Smooth muscle cell (in vitro differentiated cells): ENCODE results near the gene BANF2. TPM values are rescaled to one million over a fixed set of nuclear protein-coding genes. Genes with fewer than 3 reads are reported as not detected.
A peak's percentile ranks its signal among the peaks of the same experiment; 100 is the strongest.

ENCODE experiments used
- DNase-seq: peaks from one replicate; lab custom pipeline; 2025; ENCODE audit not compliant: unreplicated experiment; lab: John Stamatoyannopoulos, UW
- H2AFZ ChIP-seq: fragments of 200-600 bp; sonication (generic); 2 replicates; pipeline ENCODE4 v1.6.0; 2016; ENCODE audit warnings: antibody characterized with exemption, low read depth, mild to moderate bottlenecking
- H3F3A ChIP-seq: fragments of 200-600 bp; sonication (generic); 2 replicates; pipeline ENCODE4 v1.6.0; 2017; ENCODE audit warnings: antibody characterized with exemption, low read depth
- H3K27ac ChIP-seq: fragments of 200-600 bp; sonication (generic); 2 replicates; pipeline ENCODE4 v1.5.1; 2016; ENCODE audit warnings: low read depth, mild to moderate bottlenecking
- H3K27me3 ChIP-seq: fragments of 200-600 bp; sonication (generic); 2 replicates; pipeline ENCODE4 v1.6.1; 2016; ENCODE audit warnings: low read depth, mild to moderate bottlenecking
- H3K36me3 ChIP-seq: fragments of 200-600 bp; sonication (generic); 2 replicates; pipeline ENCODE4 v1.5.1; 2016; ENCODE audit warnings: low read depth
- H3K4me1 ChIP-seq: fragments of 200-600 bp; sonication (generic); 2 replicates; pipeline ENCODE4 v1.5.1; 2016; ENCODE audit warnings: low read depth
- H3K4me2 ChIP-seq: fragments of 200-600 bp; sonication (generic); 2 replicates; pipeline ENCODE4 v1.6.0; 2016; ENCODE audit warnings: mild to moderate bottlenecking
- H3K4me3 ChIP-seq: fragments of 200-600 bp; sonication (generic); 2 replicates; pipeline ENCODE4 v1.5.1; 2016; ENCODE audit warnings: mild to moderate bottlenecking
- H3K79me2 ChIP-seq: fragments of 200-600 bp; sonication (generic); 2 replicates; pipeline ENCODE4 v1.6.0; 2016; ENCODE audit warnings: low read depth, mild to moderate bottlenecking
- H3K9ac ChIP-seq: fragments of 200-600 bp; sonication (generic); 2 replicates; pipeline ENCODE4 v1.6.0; 2016; ENCODE audit warnings: low read depth
- H3K9me3 ChIP-seq: fragments of 200-600 bp; sonication (generic); replicated peaks from 2 replicates; pipeline ENCODE4 v1.5.1; 2016; ENCODE audit warnings: low read depth
- H4K20me1 ChIP-seq: fragments of 200-600 bp; sonication (generic); 2 replicates; pipeline ENCODE4 v1.6.0; 2016; ENCODE audit warnings: low read depth
- WGBS: methylation state at CpG from one replicate; pipeline ENCODE4 v1.1.7; 2016; ENCODE audit warnings: low lambda C conversion rate; 5-methylcytosine and 5-hydroxymethylcytosine counted together
- polyA plus RNA-seq: library from polyadenylated mRNA; unstranded; fragments of >200 nt; fragmentation: Nextera tagmentation; extraction: Ambion mirVana; gene quantifications from 2 replicates; pipeline ENCODE4 v1.2.1, GENCODE V29; 2016
- total RNA-seq: library from RNA; depleted of rRNA; stranded (reverse); fragments of >200 nt; gene quantifications from 2 replicates; pipeline ENCODE4 v1.2.3, GENCODE V29; 2014
- TF ChIP-seq, protein P1 (sequence below): fragments of 200-600 bp; sonication (generic); IDR thresholded peaks from 2 replicates; pipeline ENCODE4 v1.5.1; 2017; ENCODE audit warnings: borderline replicate concordance, mild to moderate bottlenecking, antibody characterized with exemption; ENCODE audit not compliant: insufficient read depth, poor library complexity, severe bottlenecking

Gene BANF2
- total and polyA plus RNA-seq, 2 experiments from 2014 or later = not detected

DNA sequence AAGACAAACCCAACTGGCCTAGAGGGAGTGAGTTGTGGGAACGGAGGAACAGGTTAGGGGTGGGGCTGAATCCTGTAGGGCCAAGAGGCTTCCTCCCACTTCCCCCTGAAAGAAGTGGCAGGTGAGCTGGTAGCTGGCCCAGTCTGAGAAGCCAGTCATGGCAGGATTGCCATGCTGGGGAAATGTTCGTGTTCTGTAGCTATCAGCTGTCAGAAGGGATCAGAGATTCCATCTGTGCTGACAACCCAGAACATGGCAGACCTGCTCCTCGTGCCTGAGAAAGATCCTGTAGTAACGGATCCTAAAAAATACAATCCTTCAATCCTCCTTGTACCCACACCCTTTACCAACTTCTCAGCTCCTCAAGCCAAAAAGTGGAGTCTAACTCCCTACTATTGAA lies 43.0 kb downstream of the BANF2 start:
- no peaks in the 10 kb centered on the region for H3K4me1 ChIP-seq
- no peaks in the 10 kb centered on the region for H3K36me3 ChIP-seq
- no peak overlapping the region for H3K4me2 ChIP-seq
- WGBS = 60% methylated on average over 4 of the region's 4 CpGs
- no peak for DNase-seq
- H2AFZ ChIP-seq = no peak overlapping the region
- no peaks in the 10 kb centered on the region for H4K20me1 ChIP-seq
- H3K4me3 ChIP-seq = no peak overlapping the region
- no peaks in the 10 kb centered on the region for H3K9me3 ChIP-seq
- H3K27me3 ChIP-seq = no peaks in the 10 kb centered on the region
- H3K79me2 ChIP-seq = no peaks in the 10 kb centered on the region
- no peaks in the 10 kb centered on the region for H3F3A ChIP-seq
- no peak overlapping the region for H3K9ac ChIP-seq
- TF ChIP-seq, protein P1, sequence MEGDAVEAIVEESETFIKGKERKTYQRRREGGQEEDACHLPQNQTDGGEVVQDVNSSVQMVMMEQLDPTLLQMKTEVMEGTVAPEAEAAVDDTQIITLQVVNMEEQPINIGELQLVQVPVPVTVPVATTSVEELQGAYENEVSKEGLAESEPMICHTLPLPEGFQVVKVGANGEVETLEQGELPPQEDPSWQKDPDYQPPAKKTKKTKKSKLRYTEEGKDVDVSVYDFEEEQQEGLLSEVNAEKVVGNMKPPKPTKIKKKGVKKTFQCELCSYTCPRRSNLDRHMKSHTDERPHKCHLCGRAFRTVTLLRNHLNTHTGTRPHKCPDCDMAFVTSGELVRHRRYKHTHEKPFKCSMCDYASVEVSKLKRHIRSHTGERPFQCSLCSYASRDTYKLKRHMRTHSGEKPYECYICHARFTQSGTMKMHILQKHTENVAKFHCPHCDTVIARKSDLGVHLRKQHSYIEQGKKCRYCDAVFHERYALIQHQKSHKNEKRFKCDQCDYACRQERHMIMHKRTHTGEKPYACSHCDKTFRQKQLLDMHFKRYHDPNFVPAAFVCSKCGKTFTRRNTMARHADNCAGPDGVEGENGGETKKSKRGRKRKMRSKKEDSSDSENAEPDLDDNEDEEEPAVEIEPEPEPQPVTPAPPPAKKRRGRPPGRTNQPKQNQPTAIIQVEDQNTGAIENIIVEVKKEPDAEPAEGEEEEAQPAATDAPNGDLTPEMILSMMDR = no peak
- no peak overlapping the region for H3K27ac ChIP-seq

DNA sequence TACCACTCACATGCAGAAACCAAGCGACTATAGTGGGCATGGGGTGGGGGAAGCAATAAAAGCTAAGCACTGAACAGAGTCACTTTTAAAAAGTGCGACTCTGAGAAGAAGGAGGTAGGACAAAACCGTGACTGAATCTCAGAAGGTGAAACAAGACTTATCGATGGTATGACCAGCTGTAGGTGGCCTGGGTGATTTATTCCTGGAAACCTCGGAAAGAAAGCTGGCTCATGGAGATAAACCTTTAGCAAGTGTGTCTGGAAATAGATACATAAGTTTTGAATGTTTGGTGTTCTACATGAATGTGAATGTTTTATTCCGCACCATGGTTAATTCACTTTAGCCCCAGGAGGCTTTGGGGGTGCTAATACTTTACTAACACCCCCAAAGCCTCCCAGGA lies 43.9 kb downstream of the BANF2 start:
- no peak overlapping the region for H3K27ac ChIP-seq
- no peaks in the 10 kb centered on the region for H3K9me3 ChIP-seq
- H4K20me1 ChIP-seq = no peaks in the 10 kb centered on the region
- no peak overlapping the region for H3K9ac ChIP-seq
- WGBS = 93% methylated on average over 6 of the region's 6 CpGs
- TF ChIP-seq, protein P1 = no peak
- H3F3A ChIP-seq = no peaks in the 10 kb centered on the region
- no peak overlapping the region for H2AFZ ChIP-seq
- H3K79me2 ChIP-seq = no peaks in the 10 kb centered on the region
- no peaks in the 10 kb centered on the region for H3K36me3 ChIP-seq
- H3K4me3 ChIP-seq = no peak overlapping the region
- H3K4me1 ChIP-seq = no peaks in the 10 kb centered on the region
- no peak for DNase-seq
- H3K4me2 ChIP-seq = no peak overlapping the region
- H3K27me3 ChIP-seq = no peaks in the 10 kb centered on the region

DNA sequence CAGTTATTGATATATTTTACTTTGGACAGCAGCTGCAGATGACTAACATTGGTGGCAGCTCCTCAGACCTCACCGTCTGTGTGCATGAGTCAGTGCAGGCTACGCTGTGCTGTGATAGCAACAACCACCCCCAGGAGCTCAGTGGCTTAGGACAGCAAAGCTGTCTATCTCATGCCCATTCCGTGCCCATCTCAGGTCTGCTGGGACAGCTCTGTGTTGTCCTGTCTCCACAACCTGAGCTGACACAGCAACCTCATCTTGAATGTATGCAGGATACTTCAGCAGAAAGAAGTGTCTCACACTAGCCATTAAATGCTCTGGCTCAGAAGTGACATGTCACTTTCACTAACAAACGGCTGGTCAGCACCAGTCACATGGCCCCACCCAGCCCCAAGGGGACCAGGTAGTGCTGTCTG lies 47.7 kb downstream of the BANF2 start:
- H3K4me3 ChIP-seq = no peak overlapping the region
- H3K36me3 ChIP-seq = no peaks in the 10 kb centered on the region
- H3K9ac ChIP-seq = peak overlapping the region; percentile 68
- H3K79me2 ChIP-seq = no peaks in the 10 kb centered on the region
- H2AFZ ChIP-seq = no peak overlapping the region
- no peaks in the 10 kb centered on the region for H3K4me1 ChIP-seq
- no peaks in the 10 kb centered on the region for H3K9me3 ChIP-seq
- TF ChIP-seq, protein P1 = no peak
- peak overlapping the region; percentile 79 for H3K4me2 ChIP-seq
- peak; percentile 7 for DNase-seq
- no peaks in the 10 kb centered on the region for H4K20me1 ChIP-seq
- H3K27ac ChIP-seq = peak overlapping the region; percentile 74
- no peaks in the 10 kb centered on the region for H3K27me3 ChIP-seq
- H3F3A ChIP-seq = no peaks in the 10 kb centered on the region
- 4% methylated on average over 4 of the region's 4 CpGs for WGBS

DNA sequence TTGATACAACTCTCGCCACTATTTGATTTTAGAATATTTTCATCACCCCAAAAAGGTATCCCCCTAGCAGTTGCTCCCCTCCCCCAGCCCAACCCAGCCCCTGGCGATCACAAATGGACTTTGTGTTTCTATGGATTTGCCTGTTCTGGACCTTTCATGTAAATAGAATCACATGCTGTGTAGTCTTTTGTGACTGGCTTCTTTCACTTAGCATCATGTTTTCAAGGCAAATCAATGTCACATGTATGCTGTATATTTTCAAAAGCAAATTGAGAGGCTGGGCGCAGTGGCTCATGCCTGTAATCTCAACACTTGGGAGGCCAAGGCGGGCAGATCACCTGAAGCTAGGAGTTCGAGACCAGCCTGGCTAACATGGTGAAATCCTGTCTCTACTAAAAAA lies 48.5 kb downstream of the BANF2 start:
- Histone ChIP-seq H3K9me3 (no peaks in the 10 kb centered on the region), H3K27me3 (no peaks in the 10 kb centered on the region), H4K20me1 (no peaks in the 10 kb centered on the region), H3K4me2 (no peak overlapping the region), H3F3A (no peaks in the 10 kb centered on the region), H3K36me3 (no peaks in the 10 kb centered on the region), H3K27ac (no peak overlapping the region), H3K4me1 (no peaks in the 10 kb centered on the region), H2AFZ (no peak overlapping the region), H3K4me3 (no peak overlapping the region), H3K9ac (no peak overlapping the region), H3K79me2 (no peaks in the 10 kb centered on the region)
- 92% methylated on average over 5 of the region's 5 CpGs for WGBS
- TF ChIP-seq, protein P1 = no peak
- DNase-seq = no peak
